GM19035 (cell line): ENCODE results near the gene GRM2.
A peak's percentile ranks its signal among the peaks of the same experiment; 100 is the strongest.

ENCODE experiments used
- ATAC-seq: cut with Tn5 transposase; IDR thresholded peaks from one replicate; pipeline ENCODE4 v1.9.1; 2021; ENCODE audit not compliant: unreplicated experiment

GRM2 gene

GRCh38 chr3:51680196-51680595 is 26.7 kb upstream of the GRM2 start:
- ATAC-seq = no peak

GRCh38 chr3:51680663-51681230 is 26.1 kb upstream of the GRM2 start:
- no peak for ATAC-seq

GRCh38 chr3:51681453-51681852 is 25.4 kb upstream of the GRM2 start:
- no peak for ATAC-seq

- peak; percentile 87 for ATAC-seq
Observed at GRCh38 chr3:51682079-51682478, 24.8 kb upstream of the GRM2 start.

- ATAC-seq = no peak
Observed at GRCh38 chr3:51682526-51682925, 24.3 kb upstream of the GRM2 start.

DNA sequence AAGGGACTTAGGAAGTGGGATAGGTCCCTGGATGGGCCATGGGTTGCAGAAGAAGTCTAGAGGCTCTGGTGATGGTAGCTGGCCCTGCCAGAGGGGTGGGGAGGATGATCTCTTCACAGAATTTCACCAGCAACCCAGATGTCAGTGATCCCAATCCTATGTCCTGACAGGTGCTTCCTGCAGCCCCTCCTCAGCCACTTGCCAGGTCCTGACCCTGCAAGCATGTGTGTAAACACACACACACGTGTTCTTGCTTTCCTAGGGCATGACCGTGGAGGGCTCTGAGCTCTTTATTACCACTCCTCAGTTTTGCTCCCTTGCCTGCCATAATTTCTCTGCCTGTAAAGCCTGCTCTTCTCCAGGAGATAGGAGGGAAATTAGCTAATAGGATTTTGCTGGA is 23.3 kb upstream of the GRM2 start:
- ATAC-seq = no peak

- no peak for ATAC-seq
Observed at GRCh38 chr3:51684971-51685751, 21.7 kb upstream of the GRM2 start.

- no peak for ATAC-seq
Observed at GRCh38 chr3:51686056-51686455, 20.8 kb upstream of the GRM2 start.

- no peak for ATAC-seq
Observed at GRCh38 chr3:51686512-51687215, 20.2 kb upstream of the GRM2 start.

DNA sequence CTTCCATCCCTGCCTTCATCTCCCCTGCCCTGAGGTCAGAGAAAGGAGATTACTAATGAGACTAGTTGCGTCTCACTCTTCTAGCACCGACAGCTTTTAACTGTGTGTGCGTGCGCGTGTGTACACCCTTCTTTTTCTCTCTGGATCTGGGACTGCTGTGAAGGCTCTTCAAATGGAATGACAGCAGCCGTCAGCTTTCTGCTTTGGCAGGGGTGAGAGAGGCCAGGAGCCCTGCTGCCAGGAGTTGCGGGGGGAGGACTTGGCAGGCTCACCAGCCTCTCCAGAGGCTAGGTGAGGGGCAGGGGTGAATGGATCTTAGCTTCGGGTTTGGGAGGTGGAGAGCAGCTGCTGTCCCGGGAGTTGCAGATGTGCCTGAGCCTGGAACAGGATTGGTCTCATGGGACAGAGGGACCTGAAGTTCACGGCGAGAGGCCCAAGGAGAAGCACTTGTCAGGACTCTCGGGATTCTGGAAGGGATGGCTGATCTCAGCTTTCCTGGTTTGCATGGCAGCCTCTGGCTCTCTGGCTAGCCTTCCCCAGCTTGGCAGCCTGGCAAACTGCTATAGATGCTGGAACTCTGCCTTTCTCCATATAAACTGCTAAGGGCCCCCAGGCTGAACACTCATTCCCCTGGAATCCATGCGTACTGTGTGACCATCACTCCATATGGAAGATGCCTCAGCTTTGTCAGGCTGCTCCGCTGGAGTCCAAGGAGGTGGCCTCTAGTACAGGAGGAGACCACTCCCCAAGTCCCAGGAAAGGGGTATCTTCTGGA is 19.2 kb upstream of the GRM2 start:
- no peak for ATAC-seq

DNA sequence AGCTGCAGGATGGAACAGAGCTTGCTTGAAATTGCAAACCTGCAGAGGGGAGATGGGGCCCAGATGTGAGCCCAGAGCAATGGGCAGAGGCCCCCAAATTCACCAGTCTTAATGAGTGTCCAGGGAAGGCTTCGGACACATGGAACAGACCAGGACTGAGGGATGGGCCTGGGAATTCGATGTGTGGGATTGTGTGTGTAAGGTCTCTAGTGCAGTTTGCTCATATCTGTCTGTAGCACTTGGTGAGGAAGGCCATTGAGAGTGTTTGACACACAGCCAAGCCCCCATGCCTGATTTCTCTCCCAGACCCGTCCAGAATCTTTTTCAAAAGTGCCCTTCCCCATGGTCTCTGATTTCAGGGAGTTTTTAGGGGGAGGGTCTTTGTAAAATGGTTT is 18.7 kb upstream of the GRM2 start:
- ATAC-seq = no peak

GRCh38 chr3:51691021-51691420 is 15.8 kb upstream of the GRM2 start:
- ATAC-seq = no peak

GRCh38 chr3:51691949-51692348 is 14.9 kb upstream of the GRM2 start:
- no peak for ATAC-seq

GRCh38 chr3:51692980-51693395 is 13.9 kb upstream of the GRM2 start:
- no peak for ATAC-seq

DNA sequence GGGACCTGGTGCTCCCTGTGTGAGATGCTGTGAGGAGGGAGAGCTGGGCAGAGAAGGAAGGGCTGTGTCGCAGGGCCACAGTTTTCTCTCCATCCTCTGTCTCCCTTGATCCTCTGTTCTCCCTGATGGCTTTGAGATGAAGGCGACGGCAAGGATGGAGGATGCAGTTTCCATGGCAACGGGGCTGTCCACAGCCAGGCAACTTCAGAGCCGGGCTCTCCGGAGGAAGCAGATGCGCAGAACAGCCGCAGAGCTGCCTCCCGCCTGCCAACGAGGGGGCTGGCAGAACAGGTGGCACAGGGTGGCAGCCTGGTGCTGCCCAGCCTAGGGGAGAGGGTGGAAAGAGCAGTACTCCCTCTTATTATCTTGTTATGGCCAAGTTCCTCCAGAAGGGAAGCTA is 9.9 kb upstream of the GRM2 start:
- no peak for ATAC-seq

GRCh38 chr3:51698209-51698608 is 8.7 kb upstream of the GRM2 start:
- no peak for ATAC-seq

GRCh38 chr3:51700403-51700802 is 6.5 kb upstream of the GRM2 start:
- no peak for ATAC-seq

GRCh38 chr3:51702156-51702555 is 4.7 kb upstream of the GRM2 start:
- no peak for ATAC-seq

DNA sequence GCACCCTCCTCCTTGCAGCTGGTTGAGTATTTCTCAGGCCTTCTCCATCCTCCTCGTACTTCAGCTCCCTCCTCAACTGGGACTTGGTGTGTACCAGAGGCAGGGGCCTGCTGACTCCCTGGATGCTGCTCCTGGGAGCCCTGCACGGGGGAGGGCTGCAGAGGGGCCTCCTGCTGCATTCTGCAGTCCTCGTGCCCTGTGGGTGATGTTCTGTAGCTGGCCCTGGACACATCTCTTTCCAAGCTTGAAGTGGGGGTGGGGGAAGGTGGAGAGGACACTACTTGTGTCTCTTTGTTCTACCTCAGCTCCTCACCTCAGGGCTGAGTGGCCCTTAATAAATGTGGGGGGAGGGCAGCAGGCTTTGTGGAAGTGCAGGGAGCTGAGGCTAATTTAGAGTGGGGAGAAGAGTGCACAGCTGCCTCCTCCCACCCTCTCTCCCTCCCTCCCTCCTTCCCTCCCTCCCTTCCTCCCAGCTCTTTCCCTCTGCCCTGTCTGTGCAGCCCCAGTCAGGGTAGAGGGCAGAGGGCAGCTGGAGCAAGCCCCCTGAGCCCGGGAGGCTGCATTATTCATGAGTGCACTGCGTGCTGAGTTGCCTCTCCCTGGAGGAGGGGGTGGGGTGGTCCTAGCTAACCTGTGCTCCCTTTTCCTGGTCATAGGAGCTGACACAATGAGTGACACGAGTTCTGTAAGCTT is 3.7 kb upstream of the GRM2 start:
- ATAC-seq = no peak

GRCh38 chr3:51703761-51704510 is 2.9 kb upstream of the GRM2 start:
- no peak for ATAC-seq
